ENCODE results near the gene DPYSL3.

The DPYSL3 gene

DNA sequence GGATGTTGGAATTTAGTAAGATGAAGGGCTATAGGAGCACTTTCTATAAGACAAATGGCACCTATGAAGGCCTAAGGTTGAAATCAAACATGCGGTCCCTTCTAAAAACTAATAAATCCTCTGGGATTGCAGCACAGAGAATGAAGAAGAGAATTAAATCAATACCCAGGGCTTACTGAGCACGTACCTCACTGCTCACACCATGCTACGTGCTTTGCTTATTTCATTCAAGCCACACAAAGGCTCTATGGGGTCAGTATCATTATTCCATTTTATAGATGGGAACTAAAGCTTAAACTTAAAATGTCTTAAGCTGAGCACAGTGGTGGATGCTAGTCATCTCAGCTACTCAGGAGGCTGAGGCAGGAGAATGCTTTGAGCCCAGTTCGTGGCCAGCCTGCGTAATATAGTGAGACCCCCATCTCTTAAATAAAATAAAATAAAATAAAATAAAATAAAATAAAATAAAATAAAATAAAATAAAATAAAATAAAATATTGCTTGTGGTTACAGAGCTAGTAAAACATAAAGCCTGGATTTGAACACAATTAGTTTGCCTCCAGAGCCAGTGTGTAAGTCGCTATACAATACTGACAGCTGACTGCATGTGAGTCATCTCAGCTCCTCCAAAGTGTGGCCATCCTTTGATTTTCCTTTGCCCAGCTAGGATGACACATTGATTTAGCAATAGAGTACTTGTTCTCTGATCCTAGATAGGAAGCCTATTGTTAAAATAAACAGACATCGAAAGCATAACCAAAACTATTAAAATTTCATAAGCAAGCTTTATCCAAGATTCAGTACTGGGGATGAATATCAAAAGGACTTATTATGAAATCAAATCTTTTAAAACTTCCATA lies 20.9 kb upstream of the DPYSL3 start:
- Mint-ChIP-seq H3K9me3 (no peaks in the 10 kb centered on the region), H3K4me1 (ENCODE audit: low read depth) (no peaks in the 10 kb centered on the region)
- no peak for DNase-seq

DNA sequence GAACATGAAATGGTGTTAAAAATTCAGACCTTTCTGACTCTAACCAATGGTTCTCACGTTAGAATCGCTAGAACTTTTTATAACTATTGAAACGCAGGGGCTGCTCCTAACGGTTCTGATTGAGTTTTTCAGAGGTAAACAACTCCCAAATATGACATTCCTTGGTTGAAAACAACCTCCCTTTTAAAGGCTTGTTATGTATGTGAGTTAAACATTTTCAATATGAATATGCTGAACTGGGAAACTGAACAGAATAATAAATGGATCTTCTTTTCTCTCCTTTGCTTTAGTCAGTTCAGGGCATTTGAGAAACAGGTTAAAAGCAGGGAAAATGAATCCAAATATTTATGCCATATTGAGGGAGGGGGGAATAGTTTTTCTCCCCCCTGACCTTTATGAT lies 13.2 kb upstream of the DPYSL3 start:
- Mint-ChIP-seq H3K4me1 (ENCODE audit: low read depth) (no peaks in the 10 kb centered on the region), H3K4me3 (no peak overlapping the region), H3K27ac (no peak overlapping the region), H3K27me3 (peaks cover 3% of the 10 kb centered on the region), H3K36me3 (ENCODE audit: low read depth) (no peaks in the 10 kb centered on the region), H3K9me3 (no peaks in the 10 kb centered on the region)
- no peak for DNase-seq

More for the DNA sequence above, 20.9 kb upstream of the DPYSL3 start:
- Mint-ChIP-seq H3K27me3 (peaks cover 2% of the 10 kb centered on the region), H3K36me3 (ENCODE audit: low read depth) (no peaks in the 10 kb centered on the region), H3K27ac (no peak overlapping the region), H3K4me3 (no peak overlapping the region)

DNA sequence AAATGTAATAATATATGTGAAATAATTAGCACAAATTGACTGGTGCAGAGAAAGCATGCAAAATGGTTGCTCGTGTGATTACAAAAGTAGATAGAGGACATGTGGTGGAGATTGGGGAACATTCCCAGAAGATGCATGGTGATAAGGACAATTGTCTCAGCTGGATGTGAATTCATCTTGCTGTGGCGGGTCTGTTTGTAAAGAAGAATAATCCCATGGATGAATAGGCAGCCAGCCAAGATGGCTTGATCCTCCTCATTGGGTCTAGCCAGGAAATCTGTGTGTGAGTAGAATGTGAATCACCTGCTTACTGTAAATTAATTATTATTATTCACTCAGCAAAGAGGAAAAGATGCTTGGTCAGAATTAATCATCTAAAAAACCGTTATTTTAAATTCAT lies 12.6 kb upstream of the DPYSL3 start:
- no peak for DNase-seq
- Mint-ChIP-seq H3K27ac (no peak overlapping the region), H3K27me3 (peaks cover 3% of the 10 kb centered on the region), H3K4me3 (no peak overlapping the region), H3K9me3 (no peaks in the 10 kb centered on the region), H3K36me3 (ENCODE audit: low read depth) (no peaks in the 10 kb centered on the region), H3K4me1 (ENCODE audit: low read depth) (no peaks in the 10 kb centered on the region)

DNA sequence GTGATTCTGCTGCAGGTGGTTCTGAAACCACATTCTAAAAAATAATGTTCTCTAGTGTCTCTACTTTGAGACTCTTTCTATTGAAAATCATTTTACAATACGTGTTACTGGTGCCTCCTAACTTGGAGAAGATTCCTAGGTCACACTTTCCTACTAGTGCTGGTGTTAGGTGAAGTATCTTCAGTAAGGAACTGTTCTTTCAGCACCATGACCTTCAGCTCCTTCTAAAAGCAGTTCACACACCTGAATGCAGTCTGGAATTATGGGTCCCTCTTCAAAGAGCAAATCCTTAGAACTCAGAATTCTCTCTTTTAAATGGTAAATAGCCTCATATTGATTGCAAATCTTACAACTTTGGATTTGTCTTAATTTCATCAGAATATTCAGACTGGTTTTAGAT lies 10.6 kb upstream of the DPYSL3 start:
- DNase-seq = no peak
- H3K27ac Mint-ChIP-seq = no peak overlapping the region
- H3K4me3 Mint-ChIP-seq = no peak overlapping the region
- H3K9me3 Mint-ChIP-seq = no peaks in the 10 kb centered on the region
- H3K36me3 Mint-ChIP-seq (ENCODE audit: low read depth) = no peaks in the 10 kb centered on the region
- peaks cover 3% of the 10 kb centered on the region for H3K27me3 Mint-ChIP-seq
- H3K4me1 Mint-ChIP-seq (ENCODE audit: low read depth) = no peaks in the 10 kb centered on the region

DNA sequence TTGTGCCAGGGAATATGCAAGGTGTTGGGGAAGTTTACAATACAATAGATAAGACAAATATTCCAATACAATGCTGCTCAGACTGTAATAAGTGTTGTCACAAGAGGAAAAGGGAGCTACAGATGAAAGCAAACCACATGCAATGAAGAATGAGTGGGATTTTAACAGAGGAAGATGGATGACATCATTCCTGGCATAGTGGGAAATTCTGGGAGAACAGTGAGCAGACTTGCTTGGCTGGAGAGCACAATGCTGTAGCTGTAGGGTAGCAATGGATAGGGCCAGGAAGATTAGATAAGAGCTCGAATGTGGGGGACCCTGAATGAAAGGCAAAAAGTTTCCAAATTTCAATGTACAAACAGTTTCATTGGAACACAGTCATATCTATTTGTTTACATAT lies 9.5 kb upstream of the DPYSL3 start:
- no peak for DNase-seq
- no peaks in the 10 kb centered on the region for H3K9me3 Mint-ChIP-seq
- no peaks in the 10 kb centered on the region for H3K36me3 Mint-ChIP-seq (ENCODE audit: low read depth)
- H3K27me3 Mint-ChIP-seq = peaks cover 3% of the 10 kb centered on the region
- H3K27ac Mint-ChIP-seq = no peak overlapping the region
- H3K4me1 Mint-ChIP-seq (ENCODE audit: low read depth) = no peaks in the 10 kb centered on the region
- no peak overlapping the region for H3K4me3 Mint-ChIP-seq

DNA sequence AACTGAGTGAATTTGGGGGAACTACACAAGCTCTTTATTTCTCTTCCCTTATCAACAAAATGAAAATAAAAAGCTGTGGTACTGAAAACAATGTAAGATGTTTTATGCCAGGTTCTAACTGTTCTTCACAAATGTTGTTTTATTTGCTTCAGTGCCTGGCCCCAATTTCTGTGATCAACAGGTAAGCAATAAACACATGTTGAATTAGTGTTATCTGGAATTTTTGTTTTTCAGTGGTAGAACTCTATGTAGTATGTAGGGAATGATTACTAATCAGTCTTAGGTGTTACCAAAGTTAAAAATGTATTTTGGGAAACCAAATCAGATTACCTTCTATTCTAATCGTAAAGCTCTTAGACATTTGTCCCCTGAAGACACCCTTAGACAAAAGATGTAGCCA lies 7.5 kb upstream of the DPYSL3 start:
- H3K27ac Mint-ChIP-seq = no peak overlapping the region
- DNase-seq = no peak
- H3K4me1 Mint-ChIP-seq (ENCODE audit: low read depth) = no peaks in the 10 kb centered on the region
- no peaks in the 10 kb centered on the region for H3K9me3 Mint-ChIP-seq
- H3K4me3 Mint-ChIP-seq = no peak overlapping the region
- peaks cover 11% of the 10 kb centered on the region for H3K27me3 Mint-ChIP-seq
- H3K36me3 Mint-ChIP-seq (ENCODE audit: low read depth) = no peaks in the 10 kb centered on the region

DNA sequence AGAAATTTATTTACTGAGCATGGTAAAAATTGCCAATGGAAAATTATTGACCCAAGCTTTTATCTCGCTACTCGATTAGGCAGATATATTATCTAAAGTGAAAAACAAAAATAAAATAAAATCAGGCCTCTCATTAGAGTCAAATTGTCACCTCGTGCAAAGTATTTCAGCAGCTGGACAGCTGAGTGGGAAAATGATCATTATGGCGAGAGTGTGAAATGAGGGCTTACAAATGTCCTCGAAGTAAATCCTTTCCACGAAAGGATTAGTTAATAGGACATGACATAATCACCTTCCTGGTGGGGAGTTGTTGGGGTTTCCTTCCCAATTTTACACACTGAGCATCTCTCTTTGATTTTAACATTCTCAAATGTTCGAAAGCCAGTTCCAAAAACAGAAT lies 5.4 kb upstream of the DPYSL3 start:
- Mint-ChIP-seq H3K4me3 (no peak overlapping the region), H3K4me1 (ENCODE audit: low read depth) (no peaks in the 10 kb centered on the region), H3K27ac (no peak overlapping the region), H3K9me3 (no peaks in the 10 kb centered on the region), H3K27me3 (peaks cover 31% of the 10 kb centered on the region), H3K36me3 (ENCODE audit: low read depth) (no peaks in the 10 kb centered on the region)
- DNase-seq = no peak

DNA sequence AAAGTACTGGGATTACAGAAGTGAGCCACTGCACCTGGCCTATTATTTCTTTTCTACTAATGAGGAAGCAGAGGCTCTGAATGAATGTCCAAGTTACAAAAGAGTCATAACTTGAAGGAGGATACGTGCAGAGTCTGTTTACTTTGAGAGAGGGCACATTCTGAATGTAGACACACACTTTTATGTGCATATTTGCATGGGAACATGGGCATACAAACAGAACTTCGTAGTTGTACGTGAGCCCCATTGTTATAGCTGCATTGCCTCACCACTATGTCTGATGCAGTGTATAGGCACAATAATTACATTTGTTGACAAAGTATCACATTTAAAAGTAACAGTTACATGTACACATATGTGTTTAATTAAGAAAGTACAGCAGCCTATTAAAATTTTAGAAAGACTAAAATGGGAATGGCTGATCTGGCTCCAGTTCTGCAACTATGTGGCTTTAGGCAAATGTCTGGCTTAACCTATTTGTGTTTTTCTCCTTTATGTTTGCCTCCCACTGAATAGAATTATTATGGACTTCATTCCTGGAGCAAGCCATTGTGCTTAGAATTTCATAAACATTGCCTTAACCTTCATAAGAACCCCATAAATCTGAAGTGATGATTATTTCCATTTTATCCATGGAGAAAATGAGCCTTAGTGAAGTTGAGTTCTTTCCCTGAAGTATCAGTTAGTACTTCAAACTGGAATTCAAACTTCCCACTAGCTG lies 3.0 kb upstream of the DPYSL3 start:
- Mint-ChIP-seq H3K27me3 (peaks cover 50% of the 10 kb centered on the region), H3K36me3 (ENCODE audit: low read depth) (no peaks in the 10 kb centered on the region), H3K27ac (no peak overlapping the region), H3K4me1 (ENCODE audit: low read depth) (peaks cover 5% of the 10 kb centered on the region), H3K9me3 (no peaks in the 10 kb centered on the region), H3K4me3 (no peak overlapping the region)
- DNase-seq = no peak

DNA sequence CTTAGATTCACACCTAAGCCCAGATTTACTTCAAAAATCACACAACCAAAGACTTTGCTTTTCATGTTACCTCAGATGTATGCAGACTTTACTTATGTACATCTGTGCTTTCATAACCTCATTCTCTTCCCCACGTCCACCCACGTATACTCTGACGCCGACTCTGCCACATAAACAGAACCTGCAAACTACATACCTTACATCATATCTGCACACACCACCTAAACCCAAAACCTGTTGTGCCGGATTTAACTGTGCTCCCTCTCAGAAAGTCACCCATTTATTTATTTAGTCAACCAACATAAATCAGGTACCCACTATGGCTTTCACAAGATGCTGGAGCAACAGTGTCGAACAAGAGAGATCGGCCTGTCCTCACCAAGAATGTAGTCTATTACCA lies 1.0 kb upstream of the DPYSL3 start:
- no peak overlapping the region for H3K27ac Mint-ChIP-seq
- H3K9me3 Mint-ChIP-seq = no peaks in the 10 kb centered on the region
- peaks cover 5% of the 10 kb centered on the region for H3K4me1 Mint-ChIP-seq (ENCODE audit: low read depth)
- H3K4me3 Mint-ChIP-seq = no peak overlapping the region
- H3K27me3 Mint-ChIP-seq = peaks cover 63% of the 10 kb centered on the region
- no peaks in the 10 kb centered on the region for H3K36me3 Mint-ChIP-seq (ENCODE audit: low read depth)
- no peak for DNase-seq

DNA sequence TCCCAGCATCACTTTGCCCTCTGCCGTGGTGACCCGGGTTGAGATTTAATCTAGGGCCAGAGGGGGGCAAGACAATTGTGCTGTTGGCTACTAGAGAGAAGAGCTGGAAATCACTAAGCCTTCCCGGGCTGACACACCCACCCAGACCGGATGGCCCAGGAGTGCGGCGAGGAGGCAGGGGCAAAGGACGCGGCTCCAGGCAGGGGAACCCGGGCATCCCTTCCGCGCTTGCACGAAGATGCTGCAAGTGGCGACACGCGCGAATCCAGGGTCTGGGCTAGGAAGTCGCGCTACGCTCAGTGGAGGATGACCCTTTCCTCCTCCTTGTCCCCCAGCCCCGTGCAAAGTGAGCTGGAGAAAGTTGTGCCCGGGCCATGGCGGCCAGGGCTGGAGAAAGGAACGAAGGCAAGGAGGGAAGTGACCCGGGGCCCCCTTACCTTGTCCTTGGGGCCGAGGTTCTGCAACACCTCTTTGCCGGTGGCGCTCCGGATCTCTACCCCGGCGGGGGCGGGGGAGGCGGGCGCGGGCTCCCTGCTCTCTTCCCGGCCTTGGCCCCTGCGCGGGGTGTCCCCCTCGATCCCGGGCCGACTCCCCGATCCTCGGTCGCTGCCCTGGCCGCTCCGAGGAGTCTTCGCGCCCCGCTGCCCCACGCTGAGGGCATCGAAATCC lies 693 bp downstream of the DPYSL3 start:
- peaks cover 63% of the 10 kb centered on the region for H3K27me3 Mint-ChIP-seq
- no peak overlapping the region for H3K4me3 Mint-ChIP-seq
- H3K27ac Mint-ChIP-seq = no peak overlapping the region
- H3K4me1 Mint-ChIP-seq (ENCODE audit: low read depth) = peaks cover 5% of the 10 kb centered on the region
- no peaks in the 10 kb centered on the region for H3K9me3 Mint-ChIP-seq
- H3K36me3 Mint-ChIP-seq (ENCODE audit: low read depth) = no peaks in the 10 kb centered on the region
- DNase-seq = no peak

DNA sequence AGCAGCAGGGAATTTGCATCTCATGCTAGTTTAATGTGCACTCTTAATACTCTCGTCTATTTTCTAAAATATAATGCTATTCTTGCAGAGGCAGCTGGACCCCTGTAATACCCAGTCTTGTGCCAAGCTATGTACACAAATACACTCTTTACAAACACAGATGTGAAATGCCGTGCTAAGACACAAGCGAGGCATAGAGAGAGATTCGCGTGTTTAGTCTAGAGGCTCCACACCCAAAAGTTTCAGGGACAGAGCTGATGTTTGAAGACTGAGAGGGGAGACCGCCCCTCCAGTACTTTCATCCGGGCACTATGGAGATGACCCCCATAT lies 1.2 kb downstream of the DPYSL3 start:
- Mint-ChIP-seq H3K27ac (no peak overlapping the region), H3K4me1 (ENCODE audit: low read depth) (peaks cover 5% of the 10 kb centered on the region), H3K9me3 (no peaks in the 10 kb centered on the region), H3K27me3 (peaks cover 61% of the 10 kb centered on the region), H3K36me3 (ENCODE audit: low read depth) (no peaks in the 10 kb centered on the region), H3K4me3 (no peak overlapping the region)
- DNase-seq = no peak

DNA sequence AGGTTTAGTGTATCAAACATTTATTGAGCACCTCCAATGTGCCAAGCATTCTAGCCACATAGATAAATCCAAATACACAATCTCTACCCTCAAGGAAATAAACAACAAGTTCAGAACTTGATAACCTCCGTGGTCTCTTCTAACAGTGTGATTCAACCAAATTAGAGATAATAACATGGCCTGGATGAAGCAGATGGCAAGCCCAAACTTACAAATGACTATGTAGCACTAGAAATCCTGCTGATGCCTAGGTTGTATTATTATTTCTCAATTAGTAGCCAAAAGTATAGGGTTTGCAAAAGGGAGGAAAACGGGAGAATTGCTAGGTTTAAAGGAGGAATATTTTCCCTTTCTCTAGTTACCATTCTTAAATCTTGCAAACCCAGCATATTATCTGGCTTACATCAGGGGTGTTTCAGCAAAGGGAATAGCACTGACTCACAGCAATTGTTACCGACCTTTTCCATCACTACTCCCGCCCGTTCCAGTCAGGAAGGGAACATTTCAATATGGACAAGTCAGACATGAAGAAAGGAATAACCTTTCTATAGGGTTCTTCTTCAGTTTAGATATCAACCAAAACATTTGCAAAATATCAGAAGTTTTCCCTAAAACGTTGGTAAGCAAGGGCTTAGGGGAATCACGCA lies 2.3 kb downstream of the DPYSL3 start:
- Mint-ChIP-seq H3K36me3 (ENCODE audit: low read depth) (no peaks in the 10 kb centered on the region), H3K27me3 (peaks cover 55% of the 10 kb centered on the region)
- DNase-seq = no peak

DNA sequence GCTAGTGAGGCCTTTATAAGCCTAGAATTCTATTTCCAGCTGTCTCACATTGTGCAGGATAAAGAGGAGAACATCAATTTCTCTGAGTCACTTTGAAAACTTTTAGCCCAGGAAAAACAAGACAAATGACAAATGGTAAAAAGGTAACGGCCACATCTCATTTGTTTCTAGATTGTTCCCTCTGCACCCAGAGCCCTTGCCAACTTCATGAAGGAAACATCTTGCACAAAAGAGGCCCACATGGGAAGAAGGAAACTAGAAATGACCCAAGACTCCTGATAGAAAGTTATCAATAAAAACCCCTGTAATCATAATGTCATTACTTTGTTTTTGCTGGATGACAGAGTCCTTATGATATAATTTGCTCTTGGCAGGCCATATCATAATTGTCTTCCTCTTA lies 5.3 kb downstream of the DPYSL3 start:
- no peaks in the 10 kb centered on the region for H3K9me3 Mint-ChIP-seq
- no peaks in the 10 kb centered on the region for H3K36me3 Mint-ChIP-seq (ENCODE audit: low read depth)
- H3K27ac Mint-ChIP-seq = no peak overlapping the region
- H3K4me3 Mint-ChIP-seq = no peak overlapping the region
- H3K4me1 Mint-ChIP-seq (ENCODE audit: low read depth) = no peaks in the 10 kb centered on the region
- no peak for DNase-seq
- H3K27me3 Mint-ChIP-seq = peaks cover 27% of the 10 kb centered on the region

More for the DNA sequence above, 2.3 kb downstream of the DPYSL3 start:
- Mint-ChIP-seq H3K4me3 (no peak overlapping the region), H3K9me3 (no peaks in the 10 kb centered on the region), H3K27ac (no peak overlapping the region), H3K4me1 (ENCODE audit: low read depth) (peaks cover 5% of the 10 kb centered on the region)

DNA sequence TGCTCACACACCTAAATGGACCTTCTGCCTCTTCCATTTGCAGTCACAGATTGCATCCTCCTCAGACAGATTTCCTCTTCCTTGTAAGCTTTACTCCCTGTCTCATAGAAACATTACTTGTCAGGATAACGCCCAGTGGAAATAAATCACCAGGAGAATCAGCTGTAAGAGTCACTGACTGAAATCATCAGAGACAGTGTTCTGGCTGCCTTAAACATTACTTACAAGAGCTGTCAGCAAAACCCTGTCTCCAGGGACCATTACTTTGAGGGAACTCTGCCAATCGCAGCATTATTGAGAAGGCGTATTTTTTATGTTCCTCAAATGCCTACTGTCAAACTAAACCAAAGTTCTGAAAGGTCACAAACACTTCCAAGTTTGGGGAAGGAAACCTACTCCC lies 5.9 kb downstream of the DPYSL3 start:
- no peaks in the 10 kb centered on the region for H3K9me3 Mint-ChIP-seq
- H3K4me3 Mint-ChIP-seq = no peak overlapping the region
- H3K27ac Mint-ChIP-seq = no peak overlapping the region
- H3K36me3 Mint-ChIP-seq (ENCODE audit: low read depth) = no peaks in the 10 kb centered on the region
- no peaks in the 10 kb centered on the region for H3K4me1 Mint-ChIP-seq (ENCODE audit: low read depth)
- DNase-seq = no peak
- peaks cover 24% of the 10 kb centered on the region for H3K27me3 Mint-ChIP-seq
